MCF 10A (cell line): ENCODE data around the gene AARS2. TPM values are rescaled to one million over a fixed set of nuclear protein-coding genes. Genes with fewer than 3 reads are reported as not detected.

Experiments
- Bru-seq: library from RNA; stranded (reverse); fragments of 400-500 nt; gene quantifications from one replicate; lab custom pipeline; 2021; lab: Mats Ljungman, UMichigan
- BruChase-seq, 2 experiments: library from RNA; stranded (reverse); fragments of 400-500 nt; gene quantifications; one replicate each; lab custom pipeline; 2021; lab: Mats Ljungman, UMichigan
- BruUV-seq: library from RNA; stranded (reverse); fragments of 400-500 nt; replicated peaks from 2 replicates; lab custom pipeline; 2021; lab: Mats Ljungman, UMichigan
- CTCF ChIA-PET: fragments of 300-600 bp; sonication (Branson Sonifier 250); formaldehyde crosslinking; extraction: SDS; loops from one replicate; lab custom pipeline; 2021; ENCODE audit warnings: antibody characterized with exemption, inconsistent platforms; lab: Yijun Ruan, JAX
- POLR2A ChIA-PET: fragments of 300-600, 350-650 bp; sonication (Branson Sonifier 250); formaldehyde crosslinking; extraction: SDS; loops from one replicate; lab custom pipeline; 2020; ENCODE audit warnings: antibody characterized with exemption, inconsistent platforms; lab: Yijun Ruan, JAX
- DNase-seq: peaks from one replicate; pipeline ENCODE4 v3.0.0-alpha.2; 2018; ENCODE audit not compliant: unreplicated experiment
- H3K27ac Mint-ChIP-seq: one replicate; pipeline ENCODE4 v1.8.0; 2022; ENCODE audit warnings: mild to moderate bottlenecking, low read depth, mixed read lengths; ENCODE audit not compliant: unreplicated experiment
- H3K27me3 Mint-ChIP-seq: one replicate; pipeline ENCODE4 v1.8.0; 2022; ENCODE audit warnings: mixed read lengths; ENCODE audit not compliant: insufficient read depth, unreplicated experiment
- H3K36me3 Mint-ChIP-seq: one replicate; pipeline ENCODE4 v1.8.0; 2022; ENCODE audit warnings: mild to moderate bottlenecking, moderate library complexity, mixed read lengths; ENCODE audit not compliant: insufficient read depth, unreplicated experiment
- H3K4me1 Mint-ChIP-seq: one replicate; pipeline ENCODE4 v1.8.0; 2022; ENCODE audit warnings: mixed read lengths; ENCODE audit not compliant: insufficient read depth, unreplicated experiment
- H3K4me3 Mint-ChIP-seq: one replicate; pipeline ENCODE4 v1.8.0; 2022; ENCODE audit warnings: mild to moderate bottlenecking, moderate library complexity, mixed read lengths; ENCODE audit not compliant: unreplicated experiment
- H3K9me3 Mint-ChIP-seq: one replicate; pipeline ENCODE4 v1.8.0; 2022; ENCODE audit warnings: mixed read lengths; ENCODE audit not compliant: unreplicated experiment
- intact Hi-C: fragments of 100-400 bp; cut with micrococcal nuclease; formaldehyde crosslinking; loops from 2 replicates; pipeline ENCODE4 v1.14.1; 2022
- long read RNA-seq: library from polyadenylated mRNA; stranded (forward); transcript quantifications from one replicate; pipeline ENCODE4 v2.0.0, GENCODE V29; 2022
- total RNA-seq: library from RNA; stranded (reverse); gene quantifications from 2 replicates; pipeline ENCODE4 v1.2.3, GENCODE V29; 2022
- TF ChIP-seq, protein P1 (sequence below): fragments of 200-600 bp; IDR thresholded peaks from one replicate; pipeline ENCODE4 v1.8.0; 2022; ENCODE audit warnings: antibody characterized with exemption, mild to moderate bottlenecking; ENCODE audit not compliant: unreplicated experiment

The AARS2 gene
- 15.5 and 23.2 TPM in 2 replicates for total RNA-seq
- percentile 67 among the genes with signal in this experiment for Bru-seq, nascent RNA
- BruChase-seq, experiment 1, labeled RNA remaining after a 6-hour chase: percentile 71 among the genes with signal in this experiment
- percentile 68 among the genes with signal in this experiment for BruChase-seq, experiment 2, labeled RNA remaining after a 2-hour chase
- long read RNA-seq, transcript AARS2-201 (22 exons, 3,854 nt): major isoform, 28 of 54 reads
- long read RNA-seq, partial matches to known transcripts: 6 of 54 reads
- long read RNA-seq, other reads (novel, unspliced or antisense): 20 of 54 reads

DNA sequence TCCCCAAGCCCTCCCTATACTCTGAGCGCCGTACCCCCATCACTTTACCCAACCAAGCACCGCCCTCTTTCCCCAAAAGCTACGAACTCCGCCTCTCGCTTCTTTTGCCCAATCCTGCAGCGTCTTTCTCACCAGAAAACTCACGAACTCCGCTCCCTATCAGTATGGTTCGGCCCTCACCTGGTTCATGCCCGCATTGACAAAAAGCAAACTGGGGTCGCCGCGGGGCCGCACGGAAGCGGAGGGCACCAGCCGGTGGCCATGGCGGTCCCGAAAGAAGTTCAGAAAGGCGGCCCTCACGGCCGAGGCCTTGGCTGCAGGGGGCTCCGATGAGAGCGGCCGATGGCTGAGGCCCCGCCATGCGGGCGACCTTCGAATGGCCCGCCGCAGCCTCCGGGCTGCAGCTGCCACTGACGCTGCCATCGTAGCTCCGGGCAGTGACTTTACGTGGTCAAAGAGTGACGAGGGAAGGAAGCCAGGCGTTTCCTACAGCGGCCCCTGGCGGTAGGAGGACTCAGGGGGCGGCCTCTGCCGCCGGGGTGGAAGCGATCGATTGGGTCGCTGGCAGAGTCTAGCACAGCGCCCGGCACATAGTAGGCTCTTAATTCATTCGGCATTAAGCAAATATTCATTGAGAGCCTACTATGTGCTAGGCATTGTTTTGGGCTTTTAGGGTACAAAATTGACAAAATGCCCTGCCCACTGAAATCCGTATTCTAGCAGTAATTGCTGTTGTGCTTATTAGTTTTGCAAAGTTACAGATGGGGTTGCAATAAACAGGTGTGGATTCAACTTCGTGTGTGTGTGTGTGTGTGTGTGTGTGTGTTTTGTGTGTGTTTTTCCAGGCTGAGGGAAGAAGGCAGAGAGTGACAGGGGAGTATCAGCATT is at the start of gene AARS2:
AARS2 (minus strand) TSS at position 447 of the 888 bp plus-strand sequence; CDS start at position 423, 24 bp downstream.
- peaks cover 28% of the 10 kb centered on the region for H3K36me3 Mint-ChIP-seq
- ChIA-PET POLR2A (interaction anchor here (0.6 to 1.8 kb wide), 12 partner anchors 10 to 181 kb away, joined by 3 to 11 read pairs (median 4); partner anchors contain the start of genes CDC5L, HSP90AB1 and SLC35B2), CTCF (interaction anchor here (0.5 to 2.9 kb wide), 25 partner anchors 8 to 1151 kb away, joined by 3 to 15 read pairs (median 4); partner anchors contain the start of genes SLC35B2 and SPATS1)
- H3K4me3 Mint-ChIP-seq: peak within 1 kb of the TSS; percentile 98
- peaks cover 25% of the 10 kb centered on the region for H3K4me1 Mint-ChIP-seq
- intact Hi-C loops: loop anchor here (2.0 kb wide), 1 partner anchor 48 kb away; the partner anchor contains the start of gene NFKBIE
- H3K27ac Mint-ChIP-seq: peak within 1 kb of the TSS; percentile 94
- TF ChIP-seq, protein P1, sequence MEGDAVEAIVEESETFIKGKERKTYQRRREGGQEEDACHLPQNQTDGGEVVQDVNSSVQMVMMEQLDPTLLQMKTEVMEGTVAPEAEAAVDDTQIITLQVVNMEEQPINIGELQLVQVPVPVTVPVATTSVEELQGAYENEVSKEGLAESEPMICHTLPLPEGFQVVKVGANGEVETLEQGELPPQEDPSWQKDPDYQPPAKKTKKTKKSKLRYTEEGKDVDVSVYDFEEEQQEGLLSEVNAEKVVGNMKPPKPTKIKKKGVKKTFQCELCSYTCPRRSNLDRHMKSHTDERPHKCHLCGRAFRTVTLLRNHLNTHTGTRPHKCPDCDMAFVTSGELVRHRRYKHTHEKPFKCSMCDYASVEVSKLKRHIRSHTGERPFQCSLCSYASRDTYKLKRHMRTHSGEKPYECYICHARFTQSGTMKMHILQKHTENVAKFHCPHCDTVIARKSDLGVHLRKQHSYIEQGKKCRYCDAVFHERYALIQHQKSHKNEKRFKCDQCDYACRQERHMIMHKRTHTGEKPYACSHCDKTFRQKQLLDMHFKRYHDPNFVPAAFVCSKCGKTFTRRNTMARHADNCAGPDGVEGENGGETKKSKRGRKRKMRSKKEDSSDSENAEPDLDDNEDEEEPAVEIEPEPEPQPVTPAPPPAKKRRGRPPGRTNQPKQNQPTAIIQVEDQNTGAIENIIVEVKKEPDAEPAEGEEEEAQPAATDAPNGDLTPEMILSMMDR: peak; percentile 96
- DNase-seq: peak; percentile 83
- BruUV-seq: no TSS peak
- H3K9me3 Mint-ChIP-seq: no peaks in the 10 kb centered on the region
- peaks cover 23% of the 10 kb centered on the region for H3K27me3 Mint-ChIP-seq

DNA sequence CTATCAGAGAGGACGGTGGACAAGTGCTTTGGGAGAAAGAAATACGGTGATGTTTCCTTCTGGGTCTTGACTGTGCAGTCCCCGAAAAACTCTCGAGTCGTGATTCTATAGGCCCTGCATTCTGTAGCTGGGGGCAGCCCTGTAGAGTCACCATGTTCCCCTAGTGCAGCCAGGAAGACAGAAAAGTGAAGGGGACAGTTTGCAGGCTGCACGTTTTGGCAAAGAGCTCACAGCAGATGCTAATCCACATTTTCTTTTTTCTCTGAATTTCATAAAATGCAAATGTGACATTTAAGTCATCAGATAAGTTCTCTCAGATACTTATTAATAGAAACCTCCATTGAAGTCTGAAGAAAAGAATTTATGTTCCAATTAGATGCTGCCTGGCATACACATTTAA is 48.8 kb upstream of the AARS2 start:
- no peak overlapping the region for H3K4me3 Mint-ChIP-seq
- POLR2A ChIA-PET: interaction anchor here (0.7 kb wide), 1 partner anchor 21 kb away, joined by 3 read pairs; no protein-coding TSS in a partner anchor
- no TSS peak for BruUV-seq
- H3K36me3 Mint-ChIP-seq: no peaks in the 10 kb centered on the region
- intact Hi-C loops: no loop called here
- peaks cover 44% of the 10 kb centered on the region for H3K27me3 Mint-ChIP-seq
- CTCF ChIA-PET: no interaction called here
- TF ChIP-seq, protein P1: no peak
- peaks cover 4% of the 10 kb centered on the region for H3K4me1 Mint-ChIP-seq
- no peak overlapping the region for H3K27ac Mint-ChIP-seq
- no peaks in the 10 kb centered on the region for H3K9me3 Mint-ChIP-seq
- no peak for DNase-seq

DNA sequence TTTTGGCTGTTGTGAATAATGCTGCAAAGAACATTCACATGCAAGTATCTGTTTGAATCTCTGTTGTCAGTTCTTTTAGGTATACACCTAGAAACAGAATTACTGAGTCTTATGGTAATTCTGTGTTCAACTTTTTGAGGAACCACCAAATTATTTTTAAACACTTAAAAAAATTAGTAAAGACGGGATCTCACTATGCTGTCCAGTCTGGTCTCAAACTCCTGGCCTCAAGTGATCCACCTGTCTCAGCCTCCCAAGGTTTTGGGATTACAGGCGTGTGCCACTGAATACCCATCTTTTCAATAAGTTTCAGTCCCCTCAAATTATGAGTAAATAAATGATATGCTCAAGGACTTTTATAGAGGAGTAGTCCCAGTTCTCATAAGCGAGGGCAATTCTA is 46.8 kb upstream of the AARS2 start:
- Mint-ChIP-seq H3K36me3 (no peaks in the 10 kb centered on the region), H3K27ac (no peak overlapping the region), H3K4me3 (no peak overlapping the region), H3K9me3 (no peaks in the 10 kb centered on the region), H3K27me3 (peaks cover 59% of the 10 kb centered on the region), H3K4me1 (peaks cover 4% of the 10 kb centered on the region)
- intact Hi-C loops: no loop called here
- no TSS peak for BruUV-seq
- CTCF ChIA-PET: no interaction called here
- TF ChIP-seq, protein P1: no peak
- no peak for DNase-seq
- POLR2A ChIA-PET: no interaction called here
